Calu3 (cell line): ENCODE results near the gene CSF1. TPM values are rescaled to one million over a fixed set of nuclear protein-coding genes. Genes with fewer than 3 reads are reported as not detected.
A peak's percentile ranks its signal among the peaks of the same experiment; 100 is the strongest.

Experiments
- BruUV-seq: library from RNA; stranded (reverse); fragments of 400-500 nt; replicated peaks from 2 replicates; lab custom pipeline; 2021; lab: Mats Ljungman, UMichigan
- CTCF ChIA-PET: fragments of 300-600 bp; sonication (Branson Sonifier 250); formaldehyde crosslinking; loops from one replicate; lab custom pipeline; 2022; ENCODE audit warnings: antibody characterized with exemption; lab: Charles Lee
- DNase-seq: peaks from one replicate; pipeline ENCODE4 v3.0.0; 2022
- H3K27ac Mint-ChIP-seq: one replicate; pipeline ENCODE4 v1.8.0; 2022; ENCODE audit warnings: mixed read lengths; ENCODE audit not compliant: unreplicated experiment
- H3K27me3 Mint-ChIP-seq: one replicate; pipeline ENCODE4 v1.8.0; 2022; ENCODE audit warnings: mixed read lengths; ENCODE audit not compliant: unreplicated experiment
- H3K36me3 Mint-ChIP-seq: one replicate; pipeline ENCODE4 v1.8.0; 2022; ENCODE audit warnings: mild to moderate bottlenecking, moderate library complexity, mixed read lengths; ENCODE audit not compliant: insufficient read depth, unreplicated experiment
- H3K4me1 Mint-ChIP-seq: one replicate; pipeline ENCODE4 v1.8.0; 2022; ENCODE audit warnings: mild to moderate bottlenecking, low read depth, mixed read lengths; ENCODE audit not compliant: unreplicated experiment
- H3K4me3 Mint-ChIP-seq: one replicate; pipeline ENCODE4 v1.8.0; 2022; ENCODE audit warnings: mild to moderate bottlenecking, low read depth, moderate library complexity, mixed read lengths; ENCODE audit not compliant: unreplicated experiment
- H3K9me3 Mint-ChIP-seq: one replicate; pipeline ENCODE4 v1.8.0; 2022; ENCODE audit warnings: low read depth, mixed read lengths; ENCODE audit not compliant: unreplicated experiment
- intact Hi-C: fragments of 100-400 bp; cut with micrococcal nuclease; formaldehyde crosslinking; loops from one replicate; pipeline ENCODE4 v1.10.0; 2022; ENCODE audit not compliant: unreplicated experiment
- total RNA-seq: library from RNA; stranded (reverse); gene quantifications from 2 replicates; pipeline ENCODE4 v1.2.3, GENCODE V29; 2022
- TF ChIP-seq, protein P1 (sequence below): fragments of 200-600 bp; IDR thresholded peaks from one replicate; pipeline ENCODE4 v1.8.0; 2022; ENCODE audit warnings: antibody characterized with exemption; ENCODE audit not compliant: unreplicated experiment

The CSF1 gene
- total RNA-seq, 1 experiment from 2014 or later, result 10.8 TPM

DNA sequence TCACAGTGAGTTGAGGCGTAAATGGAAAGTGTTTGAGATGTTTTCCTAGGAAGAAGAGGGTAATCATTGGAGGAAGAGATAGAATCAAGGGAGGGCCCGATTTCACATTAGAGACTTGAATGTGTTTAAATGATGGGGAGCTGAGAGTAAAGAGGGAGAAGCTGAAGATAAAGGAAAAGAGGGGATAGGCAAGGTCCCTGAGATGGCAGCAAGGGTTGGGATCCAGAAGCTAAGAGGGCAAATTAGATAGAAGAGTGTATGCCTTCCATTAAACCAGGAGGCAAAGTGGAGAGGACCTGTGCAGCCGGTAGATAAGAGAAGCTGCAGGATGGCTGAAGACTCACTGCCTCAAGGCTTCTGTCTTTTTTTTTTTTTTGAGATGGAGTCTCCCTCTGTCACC lies 21.6 kb upstream of the CSF1 start:
- Mint-ChIP-seq H3K27me3 (no peaks in the 10 kb centered on the region), H3K27ac (no peak overlapping the region), H3K36me3 (no peaks in the 10 kb centered on the region), H3K4me3 (no peak overlapping the region), H3K4me1 (peaks cover 7% of the 10 kb centered on the region), H3K9me3 (no peaks in the 10 kb centered on the region)
- DNase-seq, result no peak
- intact Hi-C loops, result no loop called here
- CTCF ChIA-PET, result no interaction called here
- TF ChIP-seq, protein P1, sequence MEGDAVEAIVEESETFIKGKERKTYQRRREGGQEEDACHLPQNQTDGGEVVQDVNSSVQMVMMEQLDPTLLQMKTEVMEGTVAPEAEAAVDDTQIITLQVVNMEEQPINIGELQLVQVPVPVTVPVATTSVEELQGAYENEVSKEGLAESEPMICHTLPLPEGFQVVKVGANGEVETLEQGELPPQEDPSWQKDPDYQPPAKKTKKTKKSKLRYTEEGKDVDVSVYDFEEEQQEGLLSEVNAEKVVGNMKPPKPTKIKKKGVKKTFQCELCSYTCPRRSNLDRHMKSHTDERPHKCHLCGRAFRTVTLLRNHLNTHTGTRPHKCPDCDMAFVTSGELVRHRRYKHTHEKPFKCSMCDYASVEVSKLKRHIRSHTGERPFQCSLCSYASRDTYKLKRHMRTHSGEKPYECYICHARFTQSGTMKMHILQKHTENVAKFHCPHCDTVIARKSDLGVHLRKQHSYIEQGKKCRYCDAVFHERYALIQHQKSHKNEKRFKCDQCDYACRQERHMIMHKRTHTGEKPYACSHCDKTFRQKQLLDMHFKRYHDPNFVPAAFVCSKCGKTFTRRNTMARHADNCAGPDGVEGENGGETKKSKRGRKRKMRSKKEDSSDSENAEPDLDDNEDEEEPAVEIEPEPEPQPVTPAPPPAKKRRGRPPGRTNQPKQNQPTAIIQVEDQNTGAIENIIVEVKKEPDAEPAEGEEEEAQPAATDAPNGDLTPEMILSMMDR, result no peak
- BruUV-seq, result no TSS peak

DNA sequence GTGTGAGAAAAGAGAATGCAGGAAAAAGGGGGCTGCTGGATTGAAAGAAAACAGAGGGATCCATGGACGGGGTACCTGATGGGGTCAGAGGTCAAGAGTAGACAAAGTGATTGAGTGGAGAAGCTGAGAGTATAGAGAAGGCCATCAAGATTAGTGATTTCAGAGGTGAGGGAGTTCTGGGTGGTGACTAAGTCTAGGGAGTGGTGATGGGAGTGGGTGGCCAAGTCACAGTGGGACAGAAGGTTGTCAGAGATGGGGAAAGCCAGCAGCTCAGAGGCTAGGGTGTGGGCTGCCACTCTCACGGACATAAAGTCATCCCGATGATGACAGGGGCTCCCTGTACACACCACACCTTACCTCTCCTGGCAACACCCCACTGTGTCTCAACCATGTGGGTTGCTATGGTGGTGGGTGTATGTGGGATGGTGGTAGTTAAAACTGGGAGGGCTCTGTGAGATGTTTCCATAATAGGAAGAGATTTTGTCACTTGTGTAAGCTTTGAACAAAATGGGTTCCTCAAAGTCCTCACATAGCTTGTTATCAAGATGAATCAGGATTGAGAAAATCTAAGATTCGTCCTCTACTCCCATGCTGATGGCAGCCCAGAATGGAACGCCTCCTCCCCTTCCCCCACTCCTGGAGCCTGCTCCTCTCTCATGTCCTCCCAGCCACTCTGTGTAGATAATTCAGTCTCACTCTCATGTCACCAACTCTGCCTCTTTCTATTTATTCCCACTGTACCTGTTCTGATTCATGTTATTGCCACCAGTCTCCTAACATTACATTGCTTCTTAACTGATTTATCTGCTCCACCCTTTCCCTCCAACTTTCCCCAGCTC lies 20.3 kb upstream of the CSF1 start:
- BruUV-seq, result no TSS peak
- H3K27ac Mint-ChIP-seq, result no peak overlapping the region
- no peaks in the 10 kb centered on the region for H3K9me3 Mint-ChIP-seq
- H3K36me3 Mint-ChIP-seq, result no peaks in the 10 kb centered on the region
- TF ChIP-seq, protein P1, result no peak
- DNase-seq, result no peak
- no peak overlapping the region for H3K4me3 Mint-ChIP-seq
- CTCF ChIA-PET, result no interaction called here
- H3K27me3 Mint-ChIP-seq, result no peaks in the 10 kb centered on the region
- intact Hi-C loops, result no loop called here
- H3K4me1 Mint-ChIP-seq, result peaks cover 7% of the 10 kb centered on the region

DNA sequence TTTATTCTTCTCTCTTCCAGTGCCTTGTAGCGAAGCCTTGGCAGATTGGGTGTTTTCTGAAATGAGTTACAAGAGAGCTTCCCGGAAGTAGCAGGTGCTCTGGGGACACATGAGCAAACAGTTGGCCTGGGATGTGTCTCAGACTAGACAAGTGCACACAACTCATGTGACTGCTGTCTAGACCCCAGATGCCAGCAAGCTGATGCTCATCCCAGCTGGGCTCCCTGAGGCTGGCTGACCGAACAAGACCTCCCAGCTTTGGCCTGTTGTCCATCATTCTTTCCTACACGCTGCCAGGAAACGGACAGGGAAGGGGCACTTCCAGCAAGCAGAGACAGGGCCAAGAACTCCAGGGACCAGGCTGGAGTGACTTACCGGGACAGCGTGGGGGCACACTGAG lies 18.7 kb upstream of the CSF1 start:
- intact Hi-C loops, result no loop called here
- Mint-ChIP-seq H3K9me3 (no peaks in the 10 kb centered on the region), H3K27ac (no peak overlapping the region), H3K4me1 (peaks cover 7% of the 10 kb centered on the region), H3K4me3 (no peak overlapping the region), H3K36me3 (no peaks in the 10 kb centered on the region), H3K27me3 (no peaks in the 10 kb centered on the region)
- CTCF ChIA-PET, result interaction anchor here (0.6 kb wide), 1 partner anchor 421 kb away, joined by 3 read pairs; no protein-coding TSS in a partner anchor
- BruUV-seq, result no TSS peak
- DNase-seq, result no peak
- TF ChIP-seq, protein P1, result no peak

DNA sequence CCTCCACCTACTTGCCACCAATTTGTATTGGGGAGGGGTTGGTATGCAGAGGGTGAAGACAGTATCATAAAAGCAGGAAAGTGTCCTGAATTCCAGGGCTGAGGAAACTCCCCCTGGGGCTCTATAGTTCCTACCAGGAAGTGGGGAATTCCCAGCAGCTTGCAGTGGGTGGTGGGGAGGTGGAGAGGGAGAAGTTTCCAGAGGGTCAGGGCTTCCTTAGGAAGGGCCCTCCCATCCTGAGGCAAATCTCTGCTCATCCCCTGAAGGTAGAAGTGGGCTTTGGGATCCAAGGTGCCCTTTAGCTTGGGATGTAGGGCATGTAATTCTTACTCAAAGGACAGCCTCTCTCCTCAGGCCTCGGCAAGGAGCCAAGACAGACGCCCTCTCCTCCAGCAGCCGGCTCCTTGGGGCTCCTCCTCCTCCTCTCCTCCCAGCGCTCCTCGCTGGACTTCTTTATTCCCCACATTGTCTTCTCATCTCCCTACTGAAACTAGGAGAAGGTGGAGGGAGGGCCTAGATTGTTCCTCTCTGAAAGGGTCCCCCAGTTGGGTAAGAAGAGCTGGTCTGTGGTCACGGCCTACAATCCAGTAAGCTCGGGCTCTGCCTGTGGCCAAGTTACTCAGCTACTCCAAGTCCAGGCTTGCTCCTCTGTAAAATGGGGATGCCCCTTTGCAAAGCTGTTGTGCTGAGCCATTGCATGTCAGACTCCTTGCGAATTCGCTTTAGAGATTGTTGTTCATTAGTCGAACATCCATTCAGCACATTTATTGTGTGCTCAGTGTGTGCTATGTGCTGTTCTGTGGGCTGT lies 17.9 kb upstream of the CSF1 start:
- Mint-ChIP-seq H3K9me3 (no peaks in the 10 kb centered on the region), H3K27ac (no peak overlapping the region), H3K4me3 (no peak overlapping the region), H3K36me3 (no peaks in the 10 kb centered on the region), H3K4me1 (peaks cover 7% of the 10 kb centered on the region), H3K27me3 (no peaks in the 10 kb centered on the region)
- DNase-seq, result peak; percentile 33
- TF ChIP-seq, protein P1, result no peak
- intact Hi-C loops, result no loop called here
- CTCF ChIA-PET, result interaction anchor here (0.6 kb wide), 2 partner anchors 35 to 420 kb away, joined by 3 read pairs; no protein-coding TSS in a partner anchor
- BruUV-seq, result no TSS peak
